SK-N-SH treated with all-trans-retinoic acid at 6 μM for 48 hours (cell line): Measurements from ENCODE around the gene PEX7.

Experiments
- ARNTL ChIP-seq: fragments of 450-650 bp; formaldehyde crosslinking; IDR thresholded peaks from 2 replicates; pipeline ENCODE4 v1.5.0; 2020; ENCODE audit warnings: low read depth, mild to moderate bottlenecking, moderate library complexity, borderline replicate concordance
- PATZ1 ChIP-seq: fragments of 250-450 bp; sonication (Bioruptor Pico); IDR thresholded peaks from 2 replicates; pipeline ENCODE4 v1.8.0; 2020; ENCODE audit warnings: mild to moderate bottlenecking, moderate library complexity, borderline replicate concordance
- POU6F1 ChIP-seq: fragments of 250-450 bp; sonication (Bioruptor Pico); IDR thresholded peaks from 2 replicates; pipeline ENCODE4 v1.8.0; 2021; ENCODE audit warnings: low read depth, mild to moderate bottlenecking, moderate library complexity, borderline replicate concordance
- RARB ChIP-seq: fragments of 250-450 bp; sonication (Bioruptor Pico); IDR thresholded peaks from 2 replicates; pipeline ENCODE4 v1.8.0; 2021; ENCODE audit warnings: mild to moderate bottlenecking, moderate library complexity
- TOX ChIP-seq: fragments of 250-450 bp; sonication (Bioruptor Pico); IDR thresholded peaks from 2 replicates; pipeline ENCODE4 v1.8.0; 2021; ENCODE audit warnings: mild to moderate bottlenecking, moderate library complexity, borderline replicate concordance
- ZFP3 ChIP-seq: fragments of 250-450 bp; sonication (Bioruptor Pico); IDR thresholded peaks from 2 replicates; pipeline ENCODE4 v1.5.0; 2020; ENCODE audit warnings: mild to moderate bottlenecking, moderate library complexity
- ZNF70 ChIP-seq: fragments of 450-650 bp; formaldehyde crosslinking; IDR thresholded peaks from 2 replicates; pipeline ENCODE4 v1.5.0; 2020; ENCODE audit warnings: mild to moderate bottlenecking, moderate library complexity
- ZNF8 ChIP-seq: fragments of 450-650 bp; formaldehyde crosslinking; IDR thresholded peaks from 2 replicates; pipeline ENCODE4 v1.5.0; 2020; ENCODE audit warnings: mild to moderate bottlenecking, moderate library complexity

GRCh38 chr6:136869451-136869850, 47.1 kb downstream of the PEX7 start:
- TF ChIP-seq PATZ1 = no peak
- no peak for TF ChIP-seq ZFP3 (CRISPR knock-in tag)
- no peak for TF ChIP-seq ZNF70 (CRISPR knock-in tag)
- no peak for TF ChIP-seq TOX (CRISPR knock-in tag)
- no peak for TF ChIP-seq POU6F1 (CRISPR knock-in tag)
- TF ChIP-seq RARB = no peak
- no peak for TF ChIP-seq ZNF8 (CRISPR knock-in tag)
- no peak for TF ChIP-seq ARNTL (CRISPR knock-in tag)
